GM12878 (cell line): ENCODE data around the gene MLST8. TPM values are rescaled to one million over a fixed set of nuclear protein-coding genes. Genes with fewer than 3 reads are reported as not detected.

ENCODE experiments used
- BHLHE40 ChIP-seq, 2 experiments: fragments of 450-650 bp in 1 of 2; IDR thresholded peaks; 2 replicates each; pipeline ENCODE4 v1.6.1; 2011 to 2017; ENCODE audit warnings: low read depth in 2 of 2, borderline replicate concordance in 1 of 2, improper control_type of control experiment in 1 of 2, low read length in 1 of 2, mild to moderate bottlenecking in 1 of 2
- CHD1 ChIP-seq: IDR thresholded peaks from 2 replicates; pipeline ENCODE4 v1.6.1; 2012; ENCODE audit warnings: low read depth, low read length, improper control_type of control experiment
- CTCF ChIP-seq, 3 experiments: IDR thresholded peaks in 2 of 3; conservative IDR thresholded peaks in 1 of 3; 2 replicates each; pipeline ENCODE4 v1.5.1; 2011; ENCODE audit warnings: low read depth in 3 of 3, low read length in 3 of 3, mild to moderate bottlenecking in 3 of 3, control low read depth in 2 of 3, moderate library complexity in 2 of 3, inconsistent platforms in 1 of 3, mixed read lengths in 1 of 3; ENCODE audit not compliant: control insufficient read depth in 2 of 3, insufficient read depth in 1 of 3; ENCODE audit errors: extremely low read depth in 1 of 3
- ESRRA ChIP-seq: IDR thresholded peaks from 2 replicates; pipeline ENCODE4 v1.6.1; 2012; ENCODE audit warnings: mild to moderate bottlenecking, low read length, improper control_type of control experiment
- GATAD2B ChIP-seq: fragments of 450-650 bp; conservative IDR thresholded peaks from 2 replicates; pipeline ENCODE4 v1.6.1; 2017; ENCODE audit warnings: low read depth, mild to moderate bottlenecking, moderate library complexity
- JUNB ChIP-seq: IDR thresholded peaks from 2 replicates; pipeline ENCODE4 v1.6.1; 2016; ENCODE audit warnings: antibody characterized with exemption, mild to moderate bottlenecking
- MXI1 ChIP-seq: fragments of 150-350 bp; IDR thresholded peaks from 2 replicates; pipeline ENCODE4 v1.6.1; 2011; ENCODE audit warnings: low read depth, mild to moderate bottlenecking, inconsistent platforms, low read length, improper control_type of control experiment
- NKRF ChIP-seq: fragments of 450-650 bp; conservative IDR thresholded peaks from 2 replicates; pipeline ENCODE4 v1.6.1; 2017; ENCODE audit warnings: mild to moderate bottlenecking, moderate library complexity
- RELB ChIP-seq: fragments of 450-650 bp; IDR thresholded peaks from 2 replicates; pipeline ENCODE4 v1.6.1; 2017; ENCODE audit warnings: low read depth, mild to moderate bottlenecking, moderate library complexity
- SUZ12 ChIP-seq: fragments of 200-600 bp; sonication (generic); IDR thresholded peaks from one replicate; pipeline ENCODE4 v1.6.1; 2018; ENCODE audit warnings: antibody characterized with exemption, mild to moderate bottlenecking; ENCODE audit not compliant: unreplicated experiment
- TCF3 ChIP-seq: IDR thresholded peaks from 2 replicates; pipeline ENCODE4 v1.6.1; 2012; ENCODE audit warnings: low read depth, mild to moderate bottlenecking, low read length, borderline replicate concordance; ENCODE audit not compliant: insufficient read depth
- TCF7 ChIP-seq: IDR thresholded peaks from 2 replicates; pipeline ENCODE4 v1.6.1; 2014; ENCODE audit warnings: antibody characterized with exemption, borderline replicate concordance
- polyA plus RNA-seq, 11 experiments: library from polyadenylated mRNA; depleted of rRNA in 4 of 11; unstranded in 6 of 11; stranded (reverse) in 5 of 11; fragments of >200 nt; fragmentation: Nextera tagmentation in 4 of 11; fragmentation: Illumina TruSeq in 1 of 11; extraction: Ambion mirVana in 4 of 11; extraction: Trizol in 1 of 11; gene quantifications; 1 replicate in 1 of 11; 2 replicates in 10 of 11; pipeline versions ENCODE4 v1.2.1 to v1.2.3, GENCODE V29; 2011 to 2016; ENCODE audit warnings: inconsistent platforms in 2 of 11, missing spikeins in 2 of 11, low read depth in 1 of 11
- total RNA-seq, 4 experiments: library from RNA; depleted of rRNA in 3 of 4; stranded (reverse); fragments of >200 nt in 3 of 4; fragmentation: Illumina TruSeq in 1 of 4; extraction: Trizol in 1 of 4; gene quantifications; 2 replicates each; pipeline versions ENCODE4 v1.2.1 to v1.2.3, GENCODE V29; 2013 to 2021
- TF ChIP-seq, protein P1 (sequence below): IDR thresholded peaks from 2 replicates; pipeline ENCODE4 v1.6.1; 2011; ENCODE audit warnings: low read depth, mild to moderate bottlenecking, low read length, moderate library complexity, borderline replicate concordance; ENCODE audit errors: extremely low read depth
- TF ChIP-seq, protein P2 (sequence below): fragments of 450-650 bp; IDR thresholded peaks from 2 replicates; pipeline ENCODE4 v1.6.1; 2017; ENCODE audit warnings: mild to moderate bottlenecking, moderate library complexity

Gene MLST8
- total and polyA plus RNA-seq, 10 of the 15 experiments (the other 5 are each of a cell fraction or from before 2014, with no cell fraction given): 1.0 to 114 (median 64.2) TPM

DNA sequence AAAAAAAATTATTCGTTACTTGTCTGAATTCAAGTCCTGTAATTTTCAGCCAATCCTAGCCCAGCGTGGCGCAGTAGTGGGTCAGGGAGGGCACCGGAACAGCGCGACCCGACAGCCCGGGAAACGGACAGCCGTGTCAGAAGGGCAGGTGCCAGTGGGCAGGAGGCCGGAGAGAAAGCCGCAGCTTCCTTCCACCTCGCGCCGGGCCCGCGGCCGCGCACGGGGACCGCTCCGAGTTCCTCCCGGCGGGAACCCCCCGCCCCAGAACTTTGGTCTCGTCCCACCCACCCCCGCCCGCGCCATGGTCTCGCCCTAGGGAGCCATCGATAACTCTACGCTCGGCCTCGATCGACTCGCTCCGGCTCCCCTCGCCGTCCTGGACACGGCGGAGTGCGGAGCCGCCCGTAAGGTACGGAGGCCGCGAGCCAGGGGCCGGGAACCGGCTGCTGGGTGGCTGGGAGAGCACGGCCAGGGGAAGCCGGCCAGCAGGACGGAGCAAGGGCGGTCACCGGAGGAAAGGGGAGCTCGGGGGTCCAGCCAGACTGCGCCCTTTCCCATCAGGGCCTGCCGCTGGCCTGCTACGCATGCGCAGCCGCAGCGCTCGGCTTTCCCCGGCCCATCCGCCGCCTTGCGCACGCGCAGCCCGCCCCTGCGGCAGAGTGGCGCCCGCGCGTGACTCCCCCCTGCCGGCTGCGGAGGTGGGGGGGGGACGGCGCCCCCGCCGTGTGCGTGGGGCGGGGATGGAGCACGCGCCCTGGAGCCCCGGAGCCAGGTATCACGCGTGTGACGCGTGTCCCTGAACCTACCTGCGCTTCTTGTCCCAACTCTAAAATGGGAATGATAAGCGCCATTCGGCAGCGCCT lies at the start of gene MLST8 (continued):
- TF ChIP-seq MXI1 (peak; percentile 75), ESRRA (no peak; the same call in 1 of the 2 replicates), TCF3 (0 out of 2 replicates have a peak, but pooled peaks have one; percentile 17), NKRF (peak; percentile 86), CHD1 (peak; percentile 96), SUZ12 (no peak), GATAD2B (peak; percentile 88; the same call in 1 of the 2 replicates), RELB (peak; percentile 86; the same call in 1 of the 2 replicates), JUNB (no peak), TCF7 (no peak), BHLHE40 (IDR thresholded peaks at IDR 0.05; ENCODE audit: borderline replicate concordance in 1 of 2, low read depth in 2 of 2, low read length in 1 of 2) (peak; percentile 88 to 96), CTCF (IDR thresholded peaks at IDR 0.05 in 2 of 3, conservative IDR thresholded peaks at IDR 0.05 in 1 of 3; ENCODE audit: control insufficient read depth in 2 of 3, extremely low read depth in 1 of 3, insufficient read depth in 1 of 3, low read depth in 3 of 3, low read length in 3 of 3) (peak in 1 of 3 experiments; percentile 2; a peak in 1 of 6 replicates)
- TF ChIP-seq, protein P1, sequence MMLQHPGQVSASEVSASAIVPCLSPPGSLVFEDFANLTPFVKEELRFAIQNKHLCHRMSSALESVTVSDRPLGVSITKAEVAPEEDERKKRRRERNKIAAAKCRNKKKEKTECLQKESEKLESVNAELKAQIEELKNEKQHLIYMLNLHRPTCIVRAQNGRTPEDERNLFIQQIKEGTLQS: peak; percentile 70
- TF ChIP-seq, protein P2, sequence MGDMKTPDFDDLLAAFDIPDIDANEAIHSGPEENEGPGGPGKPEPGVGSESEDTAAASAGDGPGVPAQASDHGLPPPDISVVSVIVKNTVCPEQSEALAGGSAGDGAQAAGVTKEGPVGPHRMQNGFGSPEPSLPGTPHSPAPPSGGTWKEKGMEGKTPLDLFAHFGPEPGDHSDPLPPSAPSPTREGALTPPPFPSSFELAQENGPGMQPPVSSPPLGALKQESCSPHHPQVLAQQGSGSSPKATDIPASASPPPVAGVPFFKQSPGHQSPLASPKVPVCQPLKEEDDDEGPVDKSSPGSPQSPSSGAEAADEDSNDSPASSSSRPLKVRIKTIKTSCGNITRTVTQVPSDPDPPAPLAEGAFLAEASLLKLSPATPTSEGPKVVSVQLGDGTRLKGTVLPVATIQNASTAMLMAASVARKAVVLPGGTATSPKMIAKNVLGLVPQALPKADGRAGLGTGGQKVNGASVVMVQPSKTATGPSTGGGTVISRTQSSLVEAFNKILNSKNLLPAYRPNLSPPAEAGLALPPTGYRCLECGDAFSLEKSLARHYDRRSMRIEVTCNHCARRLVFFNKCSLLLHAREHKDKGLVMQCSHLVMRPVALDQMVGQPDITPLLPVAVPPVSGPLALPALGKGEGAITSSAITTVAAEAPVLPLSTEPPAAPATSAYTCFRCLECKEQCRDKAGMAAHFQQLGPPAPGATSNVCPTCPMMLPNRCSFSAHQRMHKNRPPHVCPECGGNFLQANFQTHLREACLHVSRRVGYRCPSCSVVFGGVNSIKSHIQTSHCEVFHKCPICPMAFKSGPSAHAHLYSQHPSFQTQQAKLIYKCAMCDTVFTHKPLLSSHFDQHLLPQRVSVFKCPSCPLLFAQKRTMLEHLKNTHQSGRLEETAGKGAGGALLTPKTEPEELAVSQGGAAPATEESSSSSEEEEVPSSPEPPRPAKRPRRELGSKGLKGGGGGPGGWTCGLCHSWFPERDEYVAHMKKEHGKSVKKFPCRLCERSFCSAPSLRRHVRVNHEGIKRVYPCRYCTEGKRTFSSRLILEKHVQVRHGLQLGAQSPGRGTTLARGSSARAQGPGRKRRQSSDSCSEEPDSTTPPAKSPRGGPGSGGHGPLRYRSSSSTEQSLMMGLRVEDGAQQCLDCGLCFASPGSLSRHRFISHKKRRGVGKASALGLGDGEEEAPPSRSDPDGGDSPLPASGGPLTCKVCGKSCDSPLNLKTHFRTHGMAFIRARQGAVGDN: peak; percentile 72; the same call in 1 of the 2 replicates
